Stimulated activated CD8-positive, alpha-beta memory T cell treated with anti-CD3 and anti-CD28 coated beads, Interleukin-7, amount 100 ng/mL, for 4 hours (primary cell): ENCODE measurements around the gene ATF7IP.
"Not testable (repeated sequence)": the region's sequence is repeated elsewhere in the genome, so short reads cannot be mapped to it uniquely, and the experiment has no call there.

Source experiments
- DNase-seq, 2 donors: peaks; one replicate each; pipeline ENCODE4 v3.0.0-alpha.2; 2020; ENCODE audit warnings: low read depth in 2 of 2

ATF7IP gene

GRCh38 chr12:14365294-14366208, at the start of gene ATF7IP:
Gene ATF7IP, plus strand, starts transcription at chr12:14365682. Its CDS starts 58,234 bp downstream, at chr12:14423916.
- peak; percentile 93 to 97 for DNase-seq

- DNase-seq = no peak
These were observed 47.9 kb upstream of the ATF7IP start for GRCh38 chr12:14317362-14318146.

- not testable (repeated sequence) for DNase-seq
These were observed 45.6 kb upstream of the ATF7IP start for GRCh38 chr12:14319704-14320427.

GRCh38 chr12:14322403-14322802, 43.1 kb upstream of the ATF7IP start:
- DNase-seq = no peak

- DNase-seq = no peak
These were observed 39.7 kb upstream of the ATF7IP start for GRCh38 chr12:14325716-14326343.

- DNase-seq = no peak
These were observed 38.8 kb upstream of the ATF7IP start for GRCh38 chr12:14326699-14327098.

GRCh38 chr12:14327711-14328110, 37.8 kb upstream of the ATF7IP start:
- DNase-seq = no peak

GRCh38 chr12:14332482-14332881, 33.0 kb upstream of the ATF7IP start:
- DNase-seq = no peak

GRCh38 chr12:14340371-14340770, 25.1 kb upstream of the ATF7IP start:
- no peak for DNase-seq

GRCh38 chr12:14351524-14351923, 14.0 kb upstream of the ATF7IP start:
- not testable (repeated sequence) for DNase-seq

GRCh38 chr12:14352066-14352465, 13.4 kb upstream of the ATF7IP start:
- DNase-seq = not testable (repeated sequence)

GRCh38 chr12:14354665-14355064, 10.8 kb upstream of the ATF7IP start:
- not testable (repeated sequence) for DNase-seq

- no peak for DNase-seq
These were observed 9.3 kb upstream of the ATF7IP start for GRCh38 chr12:14356147-14356546.

GRCh38 chr12:14357486-14357885, 8.0 kb upstream of the ATF7IP start:
- DNase-seq = no peak

- DNase-seq = no peak
These were observed 3.1 kb upstream of the ATF7IP start for GRCh38 chr12:14362352-14362751.

GRCh38 chr12:14364583-14365271, 755 bp upstream of the ATF7IP start:
- no peak for DNase-seq

- DNase-seq = no peak
These were observed 942 bp downstream of the ATF7IP start for GRCh38 chr12:14366209-14367039.

- no peak for DNase-seq
These were observed 1.7 kb downstream of the ATF7IP start for GRCh38 chr12:14367040-14367661.

- no peak for DNase-seq
These were observed 3.8 kb downstream of the ATF7IP start for GRCh38 chr12:14369311-14369710.

- DNase-seq = no peak
These were observed 7.7 kb downstream of the ATF7IP start for GRCh38 chr12:14373217-14373616.
